K562 (cell line): ENCODE measurements around the gene GATAD2B.

ENCODE experiments used
- CTCF ChIP-seq, 3 experiments: IDR thresholded peaks in 2 of 3; conservative IDR thresholded peaks in 1 of 3; 2 replicates each; pipeline ENCODE4 v1.5.1; 2011 to 2012; ENCODE audit warnings: low read length in 3 of 3, mild to moderate bottlenecking in 3 of 3, control low read depth in 2 of 3, improper control_type of control experiment in 1 of 3, inconsistent platforms in 1 of 3, low read depth in 1 of 3, mixed read lengths in 1 of 3, moderate library complexity in 1 of 3; ENCODE audit not compliant: insufficient read depth in 2 of 3
- DPF2 ChIP-seq: fragments of 450-650 bp; IDR thresholded peaks from 2 replicates; pipeline ENCODE4 v1.6.1; 2016
- HDAC6 ChIP-seq: IDR thresholded peaks from 2 replicates; pipeline ENCODE4 v1.6.1; 2012; ENCODE audit warnings: low read depth, mild to moderate bottlenecking, control low read depth, inconsistent platforms, low read length, moderate library complexity
- JUND ChIP-seq, 2 experiments: IDR thresholded peaks; 2 replicates in 1 of 2; 3 replicates in 1 of 2; pipeline ENCODE4 v1.6.1; 2011; ENCODE audit warnings: borderline replicate concordance in 2 of 2, low read depth in 2 of 2, low read length in 2 of 2, improper control_type of control experiment in 1 of 2, missing biosample characterization in 1 of 2, missing genetic modification characterization in 1 of 2, missing genetic modification reagents in 1 of 2
- SRF ChIP-seq, 2 experiments: fragments of 250-450, 450-650 bp in 1 of 2; sonication (Bioruptor Pico) in 1 of 2; sonication (generic) in 1 of 2; formaldehyde crosslinking; IDR thresholded peaks; 2 replicates each; pipeline versions ENCODE4 v1.5.0 to v1.5.1; 2020 to 2022; ENCODE audit warnings: mild to moderate bottlenecking in 1 of 2, missing genetic modification reagents in 1 of 2
- TAF1 ChIP-seq: IDR thresholded peaks from 2 replicates; pipeline ENCODE4 v1.6.1; 2011; ENCODE audit warnings: mild to moderate bottlenecking, low read length, moderate library complexity; ENCODE audit not compliant: insufficient read depth, control insufficient read depth, severe bottlenecking; ENCODE audit errors: extremely low read depth

- TF ChIP-seq SRF (CRISPR knock-in tag; IDR thresholded peaks at IDR 0.05) (no peak), DPF2 (no peak), TAF1 (no peak), CTCF (IDR thresholded peaks at IDR 0.05 in 2 of 3, conservative IDR thresholded peaks at IDR 0.05 in 1 of 3; ENCODE audit: insufficient read depth in 2 of 3, low read depth in 1 of 3, low read length in 3 of 3) (no peak), HDAC6 (no peak), JUND (IDR thresholded peaks at IDR 0.05; ENCODE audit: borderline replicate concordance, low read depth, low read length) (no peak), JUND (tag; IDR thresholded peaks at IDR 0.05; ENCODE audit: borderline replicate concordance, low read depth, low read length) (no peak)
Observed at GRCh38 chr1:153845158-153845557, 77.6 kb downstream of the GATAD2B start.
